ENCODE data around the gene RNFT1.
"Not testable (repeated sequence)": the region's sequence is repeated elsewhere in the genome, so short reads cannot be mapped to it uniquely, and the experiment has no call there.

GRCh38 chr17:59959574-59959973, 5.0 kb downstream of the RNFT1 start:
- TF ChIP-seq CTCF, POLR2A (IDR thresholded peaks at IDR 0.05): not testable (repeated sequence)
